HepG2 (cell line): ENCODE data around the gene SPTBN2. TPM values are rescaled to one million over a fixed set of nuclear protein-coding genes. Genes with fewer than 3 reads are reported as not detected.

Experiments
- BCL3 ChIP-seq: sonication (generic); formaldehyde crosslinking; IDR thresholded peaks from 2 replicates; pipeline ENCODE4 v1.5.1; 2020; ENCODE audit warnings: mild to moderate bottlenecking, missing genetic modification reagents, moderate library complexity
- CEBPZ ChIP-seq: IDR thresholded peaks from 2 replicates; pipeline ENCODE4 v1.6.1; 2012; ENCODE audit warnings: low read length, improper control_type of control experiment
- FOXO1 ChIP-seq: sonication (generic); formaldehyde crosslinking; IDR thresholded peaks from 2 replicates; pipeline ENCODE4 v1.4.0; 2020; ENCODE audit warnings: missing genetic modification reagents
- GATA4 ChIP-seq: sonication (generic); IDR thresholded peaks from 2 replicates; pipeline ENCODE4 v1.6.1; 2016; ENCODE audit warnings: antibody characterized with exemption, low read depth, borderline replicate concordance
- HNRNPLL ChIP-seq: fragments of 200-400 bp; formaldehyde crosslinking; IDR thresholded peaks from 2 replicates; pipeline ENCODE4 v1.6.1; 2017; ENCODE audit warnings: mild to moderate bottlenecking, low read depth, low read length; ENCODE audit not compliant: poor library complexity, severe bottlenecking
- IRF2 ChIP-seq: IDR thresholded peaks from 2 replicates; pipeline ENCODE4 v1.6.1; 2018; ENCODE audit warnings: missing genetic modification reagents, missing compliant biosample characterization
- KAT2B ChIP-seq: fragments of 150-350 bp; IDR thresholded peaks from 2 replicates; pipeline ENCODE4 v1.6.1; 2014; ENCODE audit warnings: low read depth, low read length, borderline replicate concordance
- KLF12 ChIP-seq: sonication (generic); formaldehyde crosslinking; IDR thresholded peaks from 2 replicates; pipeline ENCODE4 v1.4.0; 2020; ENCODE audit warnings: missing genetic modification reagents, borderline replicate concordance
- MTF2 ChIP-seq: sonication (generic); formaldehyde crosslinking; IDR thresholded peaks from 2 replicates; pipeline ENCODE4 v1.5.0; 2020; ENCODE audit warnings: missing genetic modification reagents, borderline replicate concordance
- SAFB2 ChIP-seq: sonication (generic); formaldehyde crosslinking; IDR thresholded peaks from 2 replicates; pipeline ENCODE4 v1.5.1; 2020; ENCODE audit warnings: missing genetic modification reagents, low read depth, mild to moderate bottlenecking, borderline replicate concordance
- TGIF2 ChIP-seq: IDR thresholded peaks from 2 replicates; pipeline ENCODE4 v1.6.1; 2016; ENCODE audit warnings: control low read depth, missing compliant biosample characterization
- TOPORS ChIP-seq: sonication (generic); formaldehyde crosslinking; IDR thresholded peaks from 2 replicates; pipeline ENCODE4 v1.8.0; 2023; ENCODE audit warnings: mild to moderate bottlenecking, missing genetic modification reagents
- UBTF ChIP-seq: sonication (generic); formaldehyde crosslinking; IDR thresholded peaks from 2 replicates; pipeline ENCODE4 v1.4.0; 2020; ENCODE audit warnings: mild to moderate bottlenecking, missing genetic modification reagents
- ZMAT5 ChIP-seq: sonication (generic); formaldehyde crosslinking; IDR thresholded peaks from 2 replicates; pipeline ENCODE4 v1.5.0; 2020; ENCODE audit warnings: mild to moderate bottlenecking, low read depth, missing genetic modification reagents, borderline replicate concordance
- ZNF569 ChIP-seq: sonication (generic); formaldehyde crosslinking; IDR thresholded peaks from 2 replicates; pipeline ENCODE4 v1.5.0; 2020; ENCODE audit warnings: mild to moderate bottlenecking, missing genetic modification reagents, moderate library complexity, borderline replicate concordance
- ZNF574 ChIP-seq: sonication (generic); formaldehyde crosslinking; IDR thresholded peaks from 2 replicates; pipeline ENCODE4 v1.4.0; 2020; ENCODE audit warnings: missing genetic modification reagents
- ZNF7 ChIP-seq: IDR thresholded peaks from 2 replicates; pipeline ENCODE4 v1.6.1; 2016; ENCODE audit warnings: missing biosample characterization, missing genetic modification reagents
- ZNF75D ChIP-seq: sonication (generic); formaldehyde crosslinking; IDR thresholded peaks from 2 replicates; pipeline ENCODE4 v1.8.1; 2023; ENCODE audit warnings: missing genetic modification reagents, mild to moderate bottlenecking, borderline replicate concordance
- ZNF782 ChIP-seq: sonication (generic); formaldehyde crosslinking; IDR thresholded peaks from 2 replicates; pipeline ENCODE4 v1.4.0; 2020; ENCODE audit warnings: missing genetic modification reagents, mild to moderate bottlenecking, borderline replicate concordance
- polyA plus RNA-seq, 8 experiments: library from polyadenylated mRNA; depleted of rRNA in 3 of 8; stranded (reverse) in 7 of 8; unstranded in 1 of 8; fragments of >200 nt; fragmentation: Illumina TruSeq in 4 of 8; extraction: Trizol in 4 of 8; gene quantifications; 2 replicates each; pipeline versions ENCODE4 v1.2.1 to v1.2.3, GENCODE V29; 2011 to 2016; ENCODE audit warnings: low read depth in 4 of 8, missing spikeins in 1 of 8, mixed read lengths in 1 of 8; ENCODE audit not compliant: insufficient read depth in 1 of 8
- total RNA-seq, 5 experiments: library from RNA; depleted of rRNA; stranded (reverse); fragments of >200 nt; fragmentation: Illumina TruSeq; extraction: Trizol; gene quantifications; 2 replicates each; pipeline ENCODE4 v1.2.3, GENCODE V29; 2016; ENCODE audit warnings: low read depth in 1 of 5

The SPTBN2 gene
- total and polyA plus RNA-seq, 2 of the 13 experiments (the other 11 are each of a cell fraction or from before 2014, with no cell fraction given): 0.65 to 4.0 TPM

- no peak for TF ChIP-seq FOXO1
- no peak for TF ChIP-seq ZMAT5 (CRISPR knock-in tag)
- no peak for TF ChIP-seq CEBPZ
- TF ChIP-seq MTF2 (CRISPR knock-in tag): no peak
- TF ChIP-seq TOPORS: no peak
- no peak for TF ChIP-seq KLF12 (CRISPR knock-in tag)
- TF ChIP-seq ZNF75D (CRISPR knock-in tag): no peak
- TF ChIP-seq ZNF574: peak; percentile 22; the same call in 1 of the 2 replicates
- TF ChIP-seq TGIF2 (CRISPR knock-in tag): no peak
- TF ChIP-seq GATA4: no peak
- TF ChIP-seq ZNF7 (CRISPR knock-in tag): no peak
- TF ChIP-seq UBTF: peak; percentile 60
- TF ChIP-seq KAT2B: no peak
- peak; percentile 56 for TF ChIP-seq HNRNPLL
- TF ChIP-seq ZNF569: no peak
- TF ChIP-seq ZNF782 (CRISPR knock-in tag): no peak
- no peak for TF ChIP-seq IRF2 (CRISPR knock-in tag)
- TF ChIP-seq SAFB2 (CRISPR knock-in tag): no peak
- TF ChIP-seq BCL3 (CRISPR knock-in tag): 0 out of 2 replicates have a peak, but pooled peaks have one; percentile 39
Observed at GRCh38 chr11:66727282-66728037, 1.6 kb downstream of the SPTBN2 start (continued).
